ENCODE results near the gene EMILIN1. TPM values are rescaled to one million over a fixed set of nuclear protein-coding genes. Genes with fewer than 3 reads are reported as not detected.
A peak's percentile ranks its signal among the peaks of the same experiment; 100 is the strongest.

Gene EMILIN1
- total RNA-seq, 1 donor from 2014 or later, result 18.4 TPM

DNA sequence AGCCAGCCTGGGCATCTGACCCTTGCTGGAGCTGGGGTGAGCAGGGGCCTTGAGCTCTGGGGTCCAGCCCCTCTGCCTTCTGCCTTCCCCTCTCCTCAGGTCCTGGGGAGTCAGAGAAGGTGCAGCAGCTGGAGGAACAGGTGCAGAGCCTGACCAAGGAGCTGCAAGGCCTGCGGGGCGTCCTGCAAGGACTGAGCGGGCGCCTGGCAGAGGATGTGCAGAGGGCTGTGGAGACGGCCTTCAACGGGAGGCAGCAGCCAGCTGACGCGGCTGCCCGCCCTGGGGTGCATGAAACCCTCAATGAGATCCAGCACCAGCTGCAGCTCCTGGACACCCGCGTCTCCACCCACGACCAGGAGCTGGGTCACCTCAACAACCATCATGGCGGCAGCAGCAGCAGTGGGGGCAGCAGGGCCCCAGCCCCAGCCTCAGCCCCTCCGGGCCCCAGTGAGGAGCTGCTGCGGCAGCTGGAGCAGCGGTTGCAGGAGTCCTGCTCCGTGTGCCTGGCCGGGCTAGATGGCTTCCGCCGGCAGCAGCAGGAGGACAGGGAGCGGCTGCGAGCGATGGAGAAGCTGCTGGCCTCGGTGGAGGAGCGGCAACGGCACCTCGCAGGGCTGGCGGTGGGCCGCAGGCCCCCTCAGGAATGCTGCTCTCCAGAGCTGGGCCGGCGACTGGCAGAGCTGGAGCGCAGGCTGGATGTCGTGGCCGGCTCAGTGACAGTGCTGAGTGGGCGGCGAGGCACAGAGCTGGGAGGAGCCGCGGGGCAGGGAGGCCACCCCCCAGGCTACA lies 3.8 kb downstream of the EMILIN1 start:
- Histone ChIP-seq H3K27me3 (ENCODE audit: low read depth) (no peaks in the 10 kb centered on the region), H3K27ac (replicated peaks) (peak overlapping the region; percentile 93), H3K36me3 (no peaks in the 10 kb centered on the region), H3K4me1 (peaks cover 68% of the 10 kb centered on the region), H3K9me3 (replicated peaks) (no peaks in the 10 kb centered on the region), H3K4me3 (peak overlapping the region; percentile 68)
- no peak for DNase-seq
- intact Hi-C loops (cut with micrococcal nuclease), result loop anchor here (10.0 kb wide), 1 partner anchor 117 kb away; no protein-coding TSS in a partner anchor
- TF ChIP-seq CTCF (IDR thresholded peaks at IDR 0.05; ENCODE audit: borderline replicate concordance), result no peak

- no peaks in the 10 kb centered on the region for H3K27me3 ChIP-seq (ENCODE audit: low read depth)
- TF ChIP-seq CTCF (IDR thresholded peaks at IDR 0.05; ENCODE audit: borderline replicate concordance), result no peak
- no peak overlapping the region for H3K27ac ChIP-seq (replicated peaks)
- intact Hi-C loops (cut with micrococcal nuclease), result loop anchor here (10.0 kb wide), 1 partner anchor 118 kb away; no protein-coding TSS in a partner anchor
- H3K4me3 ChIP-seq, result no peak overlapping the region
- DNase-seq, result no peak
- H3K36me3 ChIP-seq, result no peaks in the 10 kb centered on the region
- no peaks in the 10 kb centered on the region for H3K9me3 ChIP-seq (replicated peaks)
- peaks cover 66% of the 10 kb centered on the region for H3K4me1 ChIP-seq
Measured at GRCh38 chr2:27082773-27083409, 4.5 kb downstream of the EMILIN1 start.

DNA sequence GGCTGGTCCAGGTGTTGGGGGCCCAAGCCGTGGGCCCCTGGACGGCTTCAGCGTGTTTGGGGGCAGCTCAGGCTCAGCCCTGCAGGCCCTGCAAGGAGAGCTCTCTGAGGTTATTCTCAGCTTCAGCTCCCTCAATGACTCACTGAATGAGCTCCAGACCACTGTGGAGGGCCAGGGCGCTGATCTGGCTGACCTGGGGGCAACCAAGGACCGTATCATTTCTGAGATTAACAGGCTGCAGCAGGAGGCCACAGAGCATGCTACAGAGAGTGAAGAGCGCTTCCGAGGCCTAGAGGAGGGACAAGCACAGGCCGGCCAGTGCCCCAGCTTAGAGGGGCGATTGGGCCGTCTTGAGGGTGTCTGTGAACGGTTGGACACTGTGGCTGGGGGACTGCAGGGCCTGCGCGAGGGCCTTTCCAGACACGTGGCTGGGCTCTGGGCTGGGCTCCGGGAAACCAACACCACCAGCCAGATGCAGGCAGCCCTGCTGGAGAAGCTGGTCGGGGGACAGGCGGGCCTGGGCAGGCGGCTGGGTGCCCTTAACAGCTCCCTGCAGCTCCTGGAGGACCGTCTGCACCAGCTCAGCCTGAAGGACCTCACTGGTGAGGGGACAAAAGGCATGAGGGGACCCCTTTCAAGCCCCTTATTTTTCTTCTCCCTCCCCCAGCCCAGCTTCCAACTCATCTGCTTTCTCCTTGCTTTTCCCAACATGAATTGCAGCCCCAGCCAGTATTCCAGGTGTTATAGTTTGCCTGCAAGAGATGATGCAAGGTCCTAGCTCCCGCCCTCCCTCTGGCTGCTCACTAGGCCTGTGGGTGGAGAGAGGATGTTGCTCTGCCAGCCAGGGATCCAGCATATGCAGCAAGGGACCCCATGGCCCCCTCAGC lies 5.2 kb downstream of the EMILIN1 start:
- no peak overlapping the region for H3K27ac ChIP-seq (replicated peaks)
- no peaks in the 10 kb centered on the region for H3K27me3 ChIP-seq (ENCODE audit: low read depth)
- DNase-seq, result no peak
- no peak overlapping the region for H3K4me3 ChIP-seq
- no peaks in the 10 kb centered on the region for H3K36me3 ChIP-seq
- peaks cover 64% of the 10 kb centered on the region for H3K4me1 ChIP-seq
- H3K9me3 ChIP-seq (replicated peaks), result no peaks in the 10 kb centered on the region
- intact Hi-C loops (cut with micrococcal nuclease), result loop anchor here (10.0 kb wide), 1 partner anchor 119 kb away; no protein-coding TSS in a partner anchor
- TF ChIP-seq CTCF (IDR thresholded peaks at IDR 0.05; ENCODE audit: borderline replicate concordance), result no peak

- Histone ChIP-seq H3K27ac (replicated peaks) (peak overlapping the region; percentile 97), H3K36me3 (no peaks in the 10 kb centered on the region), H3K9me3 (replicated peaks) (no peaks in the 10 kb centered on the region), H3K4me3 (no peak overlapping the region), H3K4me1 (peaks cover 64% of the 10 kb centered on the region), H3K27me3 (ENCODE audit: low read depth) (no peaks in the 10 kb centered on the region)
- DNase-seq, result no peak
- TF ChIP-seq CTCF (IDR thresholded peaks at IDR 0.05; ENCODE audit: borderline replicate concordance), result no peak
- intact Hi-C loops (cut with micrococcal nuclease), result loop anchor here (10.0 kb wide), 1 partner anchor 120 kb away; no protein-coding TSS in a partner anchor
Measured at GRCh38 chr2:27084297-27085061, 6.1 kb downstream of the EMILIN1 start.
